Transverse colon (tissue), 3 donors: ENCODE data around the gene TRAF6.

ENCODE experiments used
- POLR2A ChIP-seq: fragments of 450-650 bp; IDR thresholded peaks from one replicate; pipeline ENCODE4 v1.6.1; 2016; ENCODE audit warnings: antibody characterized with exemption, mild to moderate bottlenecking, moderate library complexity
- TF ChIP-seq, protein P1 (sequence below), 5 experiments: fragments of 200-600 bp in 3 of 5; fragments of 450-650 bp in 2 of 5; sonication (generic) in 3 of 5; IDR thresholded peaks; 1 replicate in 2 of 5; 2 replicates in 3 of 5; pipeline ENCODE4 v1.5.1; 2016 to 2017; ENCODE audit warnings: antibody characterized with exemption in 5 of 5, inconsistent platforms in 3 of 5, mild to moderate bottlenecking in 2 of 5, moderate library complexity in 1 of 5

DNA sequence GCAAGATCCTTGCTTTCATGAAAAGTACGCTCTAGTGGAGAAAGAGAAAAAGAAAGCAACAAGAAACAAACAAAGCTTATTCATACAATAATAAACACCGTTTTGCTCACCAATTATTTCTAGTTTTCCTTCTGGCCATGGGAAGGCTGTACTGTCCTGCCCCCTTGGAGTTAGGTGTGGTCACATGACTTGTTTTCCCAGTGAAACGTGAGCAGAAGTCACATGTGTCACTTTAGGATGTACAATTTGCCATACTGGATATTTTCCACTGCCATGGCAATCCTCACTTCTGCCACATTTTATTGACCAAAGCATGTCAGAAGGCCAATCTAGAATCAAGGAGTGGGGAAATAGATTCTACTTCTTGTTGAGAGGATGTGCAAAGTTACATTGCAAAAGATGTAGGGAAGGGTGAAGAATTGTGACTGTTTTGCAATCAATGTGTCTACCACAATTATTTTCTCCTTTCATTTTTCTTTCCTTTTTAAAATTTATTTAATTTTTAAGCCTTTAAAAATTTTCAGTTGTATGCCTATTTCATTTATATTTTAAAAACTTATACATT, 24.3 kb upstream of the TRAF6 start:
- TF ChIP-seq, protein P1, sequence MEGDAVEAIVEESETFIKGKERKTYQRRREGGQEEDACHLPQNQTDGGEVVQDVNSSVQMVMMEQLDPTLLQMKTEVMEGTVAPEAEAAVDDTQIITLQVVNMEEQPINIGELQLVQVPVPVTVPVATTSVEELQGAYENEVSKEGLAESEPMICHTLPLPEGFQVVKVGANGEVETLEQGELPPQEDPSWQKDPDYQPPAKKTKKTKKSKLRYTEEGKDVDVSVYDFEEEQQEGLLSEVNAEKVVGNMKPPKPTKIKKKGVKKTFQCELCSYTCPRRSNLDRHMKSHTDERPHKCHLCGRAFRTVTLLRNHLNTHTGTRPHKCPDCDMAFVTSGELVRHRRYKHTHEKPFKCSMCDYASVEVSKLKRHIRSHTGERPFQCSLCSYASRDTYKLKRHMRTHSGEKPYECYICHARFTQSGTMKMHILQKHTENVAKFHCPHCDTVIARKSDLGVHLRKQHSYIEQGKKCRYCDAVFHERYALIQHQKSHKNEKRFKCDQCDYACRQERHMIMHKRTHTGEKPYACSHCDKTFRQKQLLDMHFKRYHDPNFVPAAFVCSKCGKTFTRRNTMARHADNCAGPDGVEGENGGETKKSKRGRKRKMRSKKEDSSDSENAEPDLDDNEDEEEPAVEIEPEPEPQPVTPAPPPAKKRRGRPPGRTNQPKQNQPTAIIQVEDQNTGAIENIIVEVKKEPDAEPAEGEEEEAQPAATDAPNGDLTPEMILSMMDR (IDR thresholded peaks at IDR 0.05): no peak
- TF ChIP-seq POLR2A: no peak
